Ovary (tissue), 9 donors: Measurements from ENCODE around the gene CTNND2. TPM values are rescaled to one million over a fixed set of nuclear protein-coding genes. Genes with fewer than 3 reads are reported as not detected.
A peak's percentile ranks its signal among the peaks of the same experiment; 100 is the strongest.

Experiments
- DNase-seq, 5 donors: peaks; one replicate each; pipeline ENCODE4 v3.0.0-alpha.2; 2019 to 2020
- H3K27ac ChIP-seq, 2 donors: fragments of 200-600 bp; one replicate each; pipeline versions ENCODE4 v1.5.1 to v1.8.0; 2019 to 2022
- H3K27me3 ChIP-seq: fragments of 200-600 bp; one replicate; pipeline ENCODE4 v1.8.0; 2022
- H3K36me3 ChIP-seq: fragments of 200-600 bp; sonication (generic); one replicate; pipeline ENCODE4 v1.5.1; 2019
- H3K4me1 ChIP-seq: one replicate; pipeline ENCODE4 v1.8.1; 2013; ENCODE audit warnings: mild to moderate bottlenecking, moderate library complexity; ENCODE audit not compliant: insufficient read depth
- H3K4me3 ChIP-seq: fragments of 200-600 bp; sonication (generic); one replicate; pipeline ENCODE4 v1.5.1; 2017
- H3K9me3 ChIP-seq, 2 donors: fragments of 200-600 bp in 1 of 2; sonication (generic) in 1 of 2; one replicate each; pipeline versions ENCODE4 v1.5.1 to v1.8.1; 2013 to 2019; ENCODE audit warnings: mild to moderate bottlenecking in 1 of 2, moderate library complexity in 1 of 2
- CTCF ChIP-seq, 3 donors: fragments of 450-650 bp in 2 of 3; fragments of 200-600 bp in 1 of 3; IDR thresholded peaks; one replicate each; pipeline versions ENCODE4 v1.5.1 to v1.8.0; 2016 to 2022; ENCODE audit warnings: antibody characterized with exemption in 3 of 3, mild to moderate bottlenecking in 1 of 3
- EP300 ChIP-seq: sonication (generic); formaldehyde crosslinking; IDR thresholded peaks from one replicate; pipeline ENCODE4 v1.6.1; 2017; ENCODE audit warnings: antibody characterized with exemption
- POLR2A ChIP-seq: fragments of 450-650 bp; IDR thresholded peaks from one replicate; pipeline ENCODE4 v1.6.1; 2017; ENCODE audit warnings: antibody characterized with exemption, mild to moderate bottlenecking, moderate library complexity
- WGBS, 3 donors: extraction: QIAGEN DNeasy Blood & Tissue Kit in 1 of 3; methylation state at CpG; one replicate each; pipeline versions ENCODE4 v1.1.5 to v1.1.7; 2013 to 2017; 5-methylcytosine and 5-hydroxymethylcytosine counted together
- intact Hi-C, 4 donors: fragments of 100-400 bp; cut with DNase I; formaldehyde crosslinking; loops; one replicate each; pipeline versions ENCODE4 v1.11.0 to v1.15.1; 2022 to 2023
- polyA plus RNA-seq, 2 donors: library from polyadenylated mRNA; stranded (reverse); fragments of 200-250 nt in 1 of 2; fragments of 350-450 nt in 1 of 2; fragmentation: Illumina TruSeq in 1 of 2; extraction: RNeasy Lipid Tissue Mini Kit (QIAGEN cat#74804) in 1 of 2; gene quantifications; one replicate each; pipeline ENCODE4 v1.2.3, GENCODE V29; 2013 to 2014
- total RNA-seq, 7 donors: library from RNA; depleted of rRNA in 2 of 7; stranded (reverse); fragments of >200 nt in 2 of 7; fragmentation: NEBNext Ultra II Directional in 3 of 7; extraction: Animal tissue kit (Norgen Biotek cat#: 25700) in 3 of 7; gene quantifications; one replicate each; pipeline versions ENCODE4 v1.1.0 to v1.2.4, GENCODE V29; 2016 to 2023
- donor health status: DM: no; HTN: no; CAD: no; lungs with moderate emphysema.
- donor health status: DM: no; HTN: no; CAD: no.
- donor health status: Bipolar disorder and iron deficiency.
- donor health status: DM: yes; HTN: yes; CAD: no.
- donor health status: DM: no; HTN: no; CAD: no.
- donor health status: DM: yes; HTN: yes; CAD: no.

Gene CTNND2
- total and polyA plus RNA-seq, 9 donors: 0.52 to 13.2 (median 2.3) TPM

GRCh38 chr5:11909471-11909870 lies 5.2 kb upstream of the CTNND2 start:
- TF ChIP-seq POLR2A (no peak), EP300 (no peak), CTCF (IDR thresholded peaks at IDR 0.05) (no peak)
- H3K27ac ChIP-seq: no peak overlapping the region
- WGBS, 3 donors: 28 to 58% (median 38%) methylated on average over 2 of the region's 2 CpGs
- H3K4me3 ChIP-seq: no peak overlapping the region
- H3K9me3 ChIP-seq: no peaks in the 10 kb centered on the region
- H3K36me3 ChIP-seq: no peaks in the 10 kb centered on the region
- DNase-seq: no peak
- no peaks in the 10 kb centered on the region for H3K27me3 ChIP-seq
- H3K4me1 ChIP-seq: no peaks in the 10 kb centered on the region
- intact Hi-C loops: no loop called here

- WGBS, 3 donors: 32 to 40% (median 36%) methylated on average over 2 of the region's 2 CpGs
- TF ChIP-seq EP300 (no peak), CTCF (IDR thresholded peaks at IDR 0.05) (no peak), POLR2A (no peak)
- Histone ChIP-seq H3K27me3 (no peaks in the 10 kb centered on the region), H3K4me1 (no peaks in the 10 kb centered on the region), H3K4me3 (no peak overlapping the region), H3K27ac (no peak overlapping the region), H3K36me3 (no peaks in the 10 kb centered on the region), H3K9me3 (no peaks in the 10 kb centered on the region)
- intact Hi-C loops: no loop called here
- no peak for DNase-seq
These were observed 2.3 kb upstream of the CTNND2 start for GRCh38 chr5:11906497-11906896.

GRCh38 chr5:11905206-11905605 lies 960 bp upstream of the CTNND2 start:
- H3K4me1 ChIP-seq: no peaks in the 10 kb centered on the region
- no peaks in the 10 kb centered on the region for H3K36me3 ChIP-seq
- no peaks in the 10 kb centered on the region for H3K9me3 ChIP-seq
- no peak overlapping the region for H3K27ac ChIP-seq
- WGBS, 3 donors: 24 to 28% (median 25%) methylated on average over 12 of the region's 12 CpGs
- no peak for DNase-seq
- H3K4me3 ChIP-seq: no peak overlapping the region
- intact Hi-C loops: no loop called here
- TF ChIP-seq CTCF (IDR thresholded peaks at IDR 0.05) (no peak), EP300 (no peak), POLR2A (no peak)
- no peaks in the 10 kb centered on the region for H3K27me3 ChIP-seq

- H3K36me3 ChIP-seq: no peaks in the 10 kb centered on the region
These were observed 507 bp downstream of the CTNND2 start for GRCh38 chr5:11903614-11904264.

More at GRCh38 chr5:11903614-11904264, 507 bp downstream of the CTNND2 start:
- Histone ChIP-seq H3K27ac (no peak overlapping the region), H3K27me3 (no peaks in the 10 kb centered on the region), H3K9me3 (no peaks in the 10 kb centered on the region), H3K4me1 (no peaks in the 10 kb centered on the region), H3K4me3 (no peak overlapping the region)
- intact Hi-C loops: no loop called here
- peak in 1 of 5 donors; percentile 15 for DNase-seq
- 0 to 1% (median 1%) methylated on average over 40 to 95 of the region's 97 CpGs for WGBS, 3 donors
- TF ChIP-seq EP300 (no peak), POLR2A (no peak), CTCF (IDR thresholded peaks at IDR 0.05) (no peak)
